SH-SY5Y (cell line): ENCODE data around the gene PIP5K1C.

Experiments used
- GATA2 ChIP-seq: IDR thresholded peaks from 2 replicates; pipeline ENCODE4 v1.6.1; 2011; ENCODE audit warnings: mild to moderate bottlenecking, low read depth, low read length
- GATA3 ChIP-seq: IDR thresholded peaks from 2 replicates; pipeline ENCODE4 v1.6.1; 2011; ENCODE audit warnings: low read depth, mild to moderate bottlenecking, low read length, moderate library complexity

Gene PIP5K1C

GRCh38 chr19:3669082-3669946 lies 31.0 kb downstream of the PIP5K1C start:
- TF ChIP-seq GATA3 (no peak), GATA2 (no peak)

- TF ChIP-seq GATA2 (no peak), GATA3 (no peak)
These were observed 31.8 kb downstream of the PIP5K1C start for GRCh38 chr19:3668331-3669081.

- TF ChIP-seq GATA3, result no peak
- TF ChIP-seq GATA2, result no peak
These were observed 32.5 kb downstream of the PIP5K1C start for GRCh38 chr19:3667766-3668165.

GRCh38 chr19:3667037-3667638 lies 33.1 kb downstream of the PIP5K1C start:
- TF ChIP-seq GATA2 (no peak), GATA3 (no peak)

- TF ChIP-seq GATA3 (no peak), GATA2 (no peak)
These were observed 34.4 kb downstream of the PIP5K1C start for GRCh38 chr19:3665681-3666544.

- TF ChIP-seq GATA3 (no peak), GATA2 (no peak)
These were observed 35.2 kb downstream of the PIP5K1C start for GRCh38 chr19:3664879-3665642.

GRCh38 chr19:3663838-3664237 lies 36.4 kb downstream of the PIP5K1C start:
- TF ChIP-seq GATA2, result no peak
- no peak for TF ChIP-seq GATA3

GRCh38 chr19:3661284-3662238 lies 38.7 kb downstream of the PIP5K1C start:
- TF ChIP-seq GATA2 (no peak), GATA3 (no peak)

GRCh38 chr19:3660493-3661219 lies 39.6 kb downstream of the PIP5K1C start:
- TF ChIP-seq GATA2 (no peak), GATA3 (no peak)

- TF ChIP-seq GATA3, result no peak
- no peak for TF ChIP-seq GATA2
These were observed 40.5 kb downstream of the PIP5K1C start for GRCh38 chr19:3659746-3660112.

GRCh38 chr19:3658870-3659745 lies 41.2 kb downstream of the PIP5K1C start:
- TF ChIP-seq GATA2 (no peak), GATA3 (no peak)
